IPS-NIHi11 (cell line): ENCODE data around the gene COL23A1.
"Not testable (repeated sequence)": the region's sequence is repeated elsewhere in the genome, so short reads cannot be mapped to it uniquely, and the experiment has no call there.

Experiments used
- DNase-seq: peaks from one replicate; pipeline ENCODE4 v3.0.0; 2012; ENCODE audit warnings: mixed read lengths, low spot score

Gene COL23A1

GRCh38 chr5:178238711-178239592 lies 351.2 kb downstream of the COL23A1 start:
- no peak for DNase-seq

GRCh38 chr5:178238313-178238635 lies 351.9 kb downstream of the COL23A1 start:
- no peak for DNase-seq

GRCh38 chr5:178237431-178238312 lies 352.5 kb downstream of the COL23A1 start:
- DNase-seq: no peak

GRCh38 chr5:178236679-178237078 lies 353.5 kb downstream of the COL23A1 start:
- DNase-seq: no peak

GRCh38 chr5:178236126-178236525 lies 354.1 kb downstream of the COL23A1 start:
- DNase-seq: no peak

- DNase-seq: no peak
These were observed 354.6 kb downstream of the COL23A1 start for GRCh38 chr5:178235588-178235974.

GRCh38 chr5:178234750-178235587 lies 355.2 kb downstream of the COL23A1 start:
- DNase-seq: peak; percentile 87

- DNase-seq: no peak
These were observed 356.0 kb downstream of the COL23A1 start for GRCh38 chr5:178234121-178234749.

- no peak for DNase-seq
These were observed 357.2 kb downstream of the COL23A1 start for GRCh38 chr5:178232920-178233429.

GRCh38 chr5:178232124-178232919 lies 357.9 kb downstream of the COL23A1 start, which contains the start of gene PHYKPL:
TSS of gene PHYKPL (minus strand) at chr5:178232802. CDS start at chr5:178232550, 252 bp downstream.
- peak; percentile 88 for DNase-seq

GRCh38 chr5:178231539-178232123 lies 358.6 kb downstream of the COL23A1 start:
- no peak for DNase-seq

- no peak for DNase-seq
These were observed 359.2 kb downstream of the COL23A1 start for GRCh38 chr5:178230879-178231538.

- DNase-seq: no peak
These were observed 360.3 kb downstream of the COL23A1 start for GRCh38 chr5:178229861-178230260.

- not testable (repeated sequence) for DNase-seq
These were observed 361.1 kb downstream of the COL23A1 start for GRCh38 chr5:178229111-178229510.

GRCh38 chr5:178228609-178229008 lies 361.6 kb downstream of the COL23A1 start:
- no peak for DNase-seq

GRCh38 chr5:178227929-178228328 lies 362.3 kb downstream of the COL23A1 start:
- no peak for DNase-seq

GRCh38 chr5:178227138-178227659 lies 363.0 kb downstream of the COL23A1 start:
- DNase-seq: no peak

GRCh38 chr5:178225174-178225573 lies 365.0 kb downstream of the COL23A1 start:
- DNase-seq: no peak

- DNase-seq: no peak
These were observed 365.8 kb downstream of the COL23A1 start for GRCh38 chr5:178224403-178224802.
